Measurements from ENCODE around the gene DPM2.

Gene DPM2

DNA sequence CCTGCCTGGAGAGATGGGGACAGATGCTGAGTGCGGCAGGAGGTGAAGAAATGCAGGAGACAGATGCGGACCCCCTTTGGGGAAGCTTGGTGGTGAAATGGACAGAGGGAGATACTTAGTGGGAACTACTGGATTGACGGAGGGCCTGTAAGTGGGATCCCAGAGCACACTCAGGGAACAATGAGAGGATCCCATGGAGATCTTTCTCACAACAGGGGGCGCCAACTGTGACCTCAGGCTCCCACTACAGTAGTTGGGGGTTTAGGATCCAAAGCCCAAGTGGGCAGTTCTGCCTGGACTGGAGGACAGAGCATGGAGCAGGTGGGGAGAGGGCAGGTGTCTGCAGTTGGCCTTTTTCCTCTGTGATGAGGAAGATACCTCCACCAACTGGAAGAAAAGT is 3.4 kb downstream of the DPM2 start:
- DNase-seq (ENCODE audit: low spot score): no peak
- CTCF ChIA-PET: interaction anchor here (0.6 to 1.2 kb wide), 2 partner anchors 8 to 771 kb away, joined by 4 to 6 read pairs; no protein-coding TSS in a partner anchor
- POLR2A ChIA-PET (ENCODE audit: low non-redundant PET): no interaction called here
- TF ChIP-seq, protein P1, sequence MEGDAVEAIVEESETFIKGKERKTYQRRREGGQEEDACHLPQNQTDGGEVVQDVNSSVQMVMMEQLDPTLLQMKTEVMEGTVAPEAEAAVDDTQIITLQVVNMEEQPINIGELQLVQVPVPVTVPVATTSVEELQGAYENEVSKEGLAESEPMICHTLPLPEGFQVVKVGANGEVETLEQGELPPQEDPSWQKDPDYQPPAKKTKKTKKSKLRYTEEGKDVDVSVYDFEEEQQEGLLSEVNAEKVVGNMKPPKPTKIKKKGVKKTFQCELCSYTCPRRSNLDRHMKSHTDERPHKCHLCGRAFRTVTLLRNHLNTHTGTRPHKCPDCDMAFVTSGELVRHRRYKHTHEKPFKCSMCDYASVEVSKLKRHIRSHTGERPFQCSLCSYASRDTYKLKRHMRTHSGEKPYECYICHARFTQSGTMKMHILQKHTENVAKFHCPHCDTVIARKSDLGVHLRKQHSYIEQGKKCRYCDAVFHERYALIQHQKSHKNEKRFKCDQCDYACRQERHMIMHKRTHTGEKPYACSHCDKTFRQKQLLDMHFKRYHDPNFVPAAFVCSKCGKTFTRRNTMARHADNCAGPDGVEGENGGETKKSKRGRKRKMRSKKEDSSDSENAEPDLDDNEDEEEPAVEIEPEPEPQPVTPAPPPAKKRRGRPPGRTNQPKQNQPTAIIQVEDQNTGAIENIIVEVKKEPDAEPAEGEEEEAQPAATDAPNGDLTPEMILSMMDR (conservative IDR thresholded peaks at IDR 0.05; ENCODE audit: low read depth): no peak
- H3K27ac ChIP-seq: peak overlapping the region; percentile 75

DNA sequence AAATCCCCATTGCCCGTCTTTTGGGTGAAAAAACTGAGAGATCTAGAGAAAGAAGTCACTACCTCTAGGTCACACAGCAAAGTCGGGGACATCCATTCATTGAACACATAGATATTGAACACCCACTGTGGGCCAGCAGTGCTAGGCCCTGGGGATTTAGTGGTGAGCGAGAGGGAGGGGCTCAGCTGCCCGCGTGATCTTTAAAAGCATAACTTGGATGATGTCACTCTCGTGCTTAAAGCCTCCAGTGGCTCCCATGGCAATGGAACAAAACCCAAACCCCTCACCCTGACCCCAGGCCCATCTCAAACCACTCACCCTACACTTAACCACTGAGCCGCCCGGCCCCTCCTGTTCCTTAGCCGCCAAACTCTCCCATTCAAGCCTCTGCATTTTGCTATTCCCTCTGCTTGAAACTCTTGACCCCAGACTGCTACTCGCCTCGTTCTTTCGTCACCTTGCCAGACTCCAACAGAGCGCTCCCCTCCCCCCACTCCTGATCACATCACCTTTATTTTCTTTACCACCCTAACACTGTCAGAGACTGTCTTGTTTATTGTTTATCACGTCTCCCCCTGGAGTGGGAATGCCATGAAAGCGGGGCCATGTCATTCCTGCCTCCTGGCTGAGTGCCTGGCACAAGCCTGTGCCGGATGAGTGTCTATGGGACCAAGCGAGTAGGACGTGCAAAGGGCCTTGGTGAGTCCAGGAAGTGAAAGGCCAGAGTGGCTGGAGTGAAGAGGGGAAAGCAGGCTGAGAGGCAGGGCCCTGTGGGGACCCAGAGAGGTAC is 6.4 kb downstream of the DPM2 start:
- CTCF ChIA-PET: interaction anchor here (0.5 to 3.4 kb wide), 5 partner anchors 10 to 160 kb away, joined by 3 to 15 read pairs (median 4); no protein-coding TSS in a partner anchor
- POLR2A ChIA-PET (ENCODE audit: low non-redundant PET): no interaction called here
- TF ChIP-seq, protein P1 (conservative IDR thresholded peaks at IDR 0.05; ENCODE audit: low read depth): no peak
- DNase-seq (ENCODE audit: low spot score): peak; percentile 62
- H3K27ac ChIP-seq: peak overlapping the region; percentile 75

DNA sequence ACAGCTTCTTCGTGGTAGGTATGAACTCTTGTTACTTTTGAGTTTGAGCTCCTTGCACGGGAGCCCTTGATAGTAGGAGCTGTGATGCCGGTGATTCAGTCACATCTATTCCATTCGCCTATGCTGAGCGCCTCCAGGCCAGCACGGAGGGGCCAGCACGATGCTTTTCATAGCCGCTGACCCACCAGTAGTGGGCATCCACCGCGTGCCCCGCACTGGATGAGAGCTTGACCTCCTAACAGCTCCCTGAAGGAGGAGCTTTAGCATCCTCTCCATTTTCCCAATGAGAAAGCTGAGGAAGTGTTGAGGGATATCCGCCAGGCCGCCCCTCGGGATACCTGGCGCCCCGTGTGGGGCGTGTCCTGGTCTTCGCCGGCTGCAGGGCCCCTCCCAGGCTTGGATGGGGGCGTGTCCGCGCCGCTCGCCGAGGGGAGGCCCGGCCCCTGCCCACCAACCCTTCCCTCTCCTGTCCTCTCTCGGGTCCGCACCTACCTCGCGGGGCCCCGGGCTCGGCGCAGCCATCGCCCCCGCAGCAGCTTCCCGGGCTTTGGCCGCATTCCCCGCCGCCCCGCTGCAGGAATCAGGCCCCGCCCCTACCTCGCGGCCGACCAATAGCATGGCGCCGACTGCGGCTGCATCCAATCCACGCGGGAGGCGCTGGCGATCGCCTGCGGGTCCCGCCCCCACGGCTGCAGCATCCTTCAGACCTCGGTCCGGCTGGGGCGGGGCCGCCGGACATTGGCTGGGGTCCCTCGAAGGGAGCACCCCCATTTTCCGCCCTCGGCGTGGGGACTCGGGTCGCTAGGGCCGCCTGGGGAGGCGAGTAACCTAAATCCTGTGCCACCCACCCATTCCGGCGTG is 7.2 kb downstream of the DPM2 start, which contains the start of gene PIP5KL1:
TSS of gene PIP5KL1 (minus strand) at position 547 of the 861 bp plus-strand sequence. CDS start at position 522, 25 bp downstream.
- ChIA-PET CTCF (interaction anchor here (0.5 to 3.4 kb wide), 6 partner anchors 9 to 340 kb away, joined by 3 to 15 read pairs (median 4); no protein-coding TSS in a partner anchor), POLR2A (ENCODE audit: low non-redundant PET) (interaction anchor here (0.5 kb wide), 1 partner anchor 76 kb away, joined by 6 read pairs; no protein-coding TSS in a partner anchor)
- H3K27ac ChIP-seq: peak within 1 kb of the TSS; percentile 75
- DNase-seq (ENCODE audit: low spot score): peak; percentile 99
- TF ChIP-seq, protein P1 (conservative IDR thresholded peaks at IDR 0.05; ENCODE audit: low read depth): no peak

DNA sequence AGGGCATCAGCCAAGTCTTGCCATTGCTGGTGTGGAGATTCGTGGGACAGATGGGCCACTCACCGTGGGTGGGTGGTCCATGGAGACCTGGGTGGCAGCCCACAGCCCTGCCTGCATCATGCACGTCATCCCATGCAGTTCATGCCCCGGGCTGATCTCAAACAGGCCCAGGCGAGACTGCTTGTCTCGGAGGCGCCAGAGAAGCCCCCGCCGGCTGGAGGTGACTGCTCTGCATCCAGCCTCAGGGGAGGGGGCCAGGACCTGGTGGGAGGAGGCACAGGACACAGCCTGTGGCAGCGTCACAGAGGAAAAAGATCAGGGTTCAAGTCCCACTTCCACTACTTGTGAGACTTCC is 8.1 kb downstream of the DPM2 start:
- H3K27ac ChIP-seq: peak overlapping the region; percentile 75
- POLR2A ChIA-PET (ENCODE audit: low non-redundant PET): interaction anchor here (0.5 kb wide), 1 partner anchor 77 kb away, joined by 6 read pairs; no protein-coding TSS in a partner anchor
- TF ChIP-seq, protein P1 (conservative IDR thresholded peaks at IDR 0.05; ENCODE audit: low read depth): no peak
- no peak for DNase-seq (ENCODE audit: low spot score)
- CTCF ChIA-PET: interaction anchor here (1.0 to 3.4 kb wide), 2 partner anchors 14 to 153 kb away, joined by 3 to 15 read pairs; no protein-coding TSS in a partner anchor

DNA sequence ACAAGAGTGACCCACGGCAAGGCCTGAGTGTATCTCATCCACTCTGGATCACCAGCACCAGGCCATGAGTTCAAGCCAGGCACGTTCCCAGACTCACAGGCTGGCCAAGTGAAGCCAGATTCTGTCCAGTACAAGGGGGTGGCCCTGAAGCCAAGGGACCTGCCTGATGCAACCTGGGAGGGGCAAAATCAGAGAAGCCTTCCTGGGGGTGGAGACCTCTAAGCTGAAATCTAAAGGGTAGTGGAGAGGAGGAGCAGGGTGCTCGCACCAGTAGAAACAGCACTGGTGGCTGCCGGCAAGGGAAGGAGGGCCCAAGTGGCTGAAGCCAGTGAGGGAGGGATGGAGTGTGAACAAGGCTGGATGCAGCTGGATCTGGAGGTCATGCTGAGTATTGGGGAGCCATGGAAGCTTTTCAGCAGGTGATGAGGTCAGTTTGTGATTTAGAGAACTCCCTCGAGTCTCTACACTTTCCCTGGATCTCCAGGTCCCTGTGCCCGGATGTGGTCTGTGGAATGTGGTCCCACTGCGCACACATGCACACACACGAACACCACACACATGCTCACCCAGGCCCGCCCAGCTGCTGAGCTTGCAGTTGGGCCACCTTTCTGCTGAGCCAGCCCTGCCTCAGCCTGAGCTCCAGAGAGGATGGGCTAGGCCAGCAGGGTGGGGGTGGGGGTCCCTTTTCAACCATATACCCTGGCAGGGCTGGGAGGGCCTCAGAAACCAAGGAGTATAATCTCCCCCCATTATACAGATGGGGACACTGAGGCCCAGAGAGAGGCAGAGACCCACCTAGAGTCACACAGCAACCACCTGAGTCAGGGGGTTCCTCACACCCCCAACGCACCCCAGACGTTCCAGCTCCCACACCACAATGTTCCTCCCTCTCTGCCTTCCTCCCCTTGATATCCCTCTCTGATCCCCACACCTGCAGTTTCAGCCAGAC is 8.7 kb downstream of the DPM2 start:
- peak overlapping the region; percentile 64 for H3K27ac ChIP-seq
- TF ChIP-seq, protein P1 (conservative IDR thresholded peaks at IDR 0.05; ENCODE audit: low read depth): no peak
- ChIA-PET POLR2A (ENCODE audit: low non-redundant PET) (no interaction called here), CTCF (interaction anchor here (0.7 to 1.3 kb wide), 4 partner anchors 15 to 168 kb away, joined by 3 to 4 read pairs (median 4); no protein-coding TSS in a partner anchor)
- DNase-seq (ENCODE audit: low spot score): no peak
